Thoracic aorta (tissue), 2 donors: Measurements from ENCODE around the gene ACVR1B. TPM values are rescaled to one million over a fixed set of nuclear protein-coding genes. Genes with fewer than 3 reads are reported as not detected.

ENCODE experiments used
- ATAC-seq: fragments of 150-250 bp; one replicate; pipeline ENCODE4 v1.8.0; 2017; ENCODE audit warnings: low read depth; ENCODE audit not compliant: insufficient number of reproducible peaks, low FRiP score
- DNase-seq: peaks from one replicate; pipeline ENCODE4 v3.0.0-alpha.2; 2020; ENCODE audit warnings: low spot score
- H3K27ac ChIP-seq, 2 donors: fragments of 200-600 bp; sonication (generic); 1 replicate in 1 of 2; 2 replicates in 1 of 2; pipeline ENCODE4 v1.5.1; 2016; ENCODE audit warnings: mild to moderate bottlenecking in 2 of 2, moderate library complexity in 2 of 2
- H3K27me3 ChIP-seq: fragments of 200-600 bp; sonication (generic); replicated peaks from 2 replicates; pipeline ENCODE4 v1.6.0; 2016; ENCODE audit warnings: mild to moderate bottlenecking; ENCODE audit not compliant: insufficient read depth
- H3K36me3 ChIP-seq: fragments of 200-600 bp; sonication (generic); one replicate; pipeline ENCODE4 v1.5.1; 2016
- H3K4me1 ChIP-seq, 2 donors: fragments of 200-600 bp; sonication (generic); 1 replicate in 1 of 2; 2 replicates in 1 of 2; pipeline versions ENCODE4 v1.5.1 to v1.6.0; 2016; ENCODE audit warnings: low read depth in 2 of 2, mild to moderate bottlenecking in 1 of 2; ENCODE audit not compliant: control insufficient read depth in 1 of 2
- H3K4me3 ChIP-seq: fragments of 200-600 bp; sonication (generic); 2 replicates; pipeline ENCODE4 v1.5.1; 2016; ENCODE audit warnings: mild to moderate bottlenecking
- H3K9me3 ChIP-seq: fragments of 200-600 bp; sonication (generic); 2 replicates; pipeline ENCODE4 v1.5.1; 2016
- total RNA-seq, 2 donors: library from RNA; depleted of rRNA; stranded (reverse); fragments of >200 nt; gene quantifications; one replicate each; pipeline versions ENCODE4 v1.1.0 to v1.2.3, GENCODE V29; 2016
- TF ChIP-seq, protein P1 (sequence below): fragments of 200-600 bp; sonication (generic); IDR thresholded peaks from one replicate; pipeline ENCODE4 v1.5.1; 2019; ENCODE audit warnings: antibody characterized with exemption

Gene ACVR1B
- total RNA-seq, 2 donors from 2014 or later, result 9.9 to 24.4 TPM

DNA sequence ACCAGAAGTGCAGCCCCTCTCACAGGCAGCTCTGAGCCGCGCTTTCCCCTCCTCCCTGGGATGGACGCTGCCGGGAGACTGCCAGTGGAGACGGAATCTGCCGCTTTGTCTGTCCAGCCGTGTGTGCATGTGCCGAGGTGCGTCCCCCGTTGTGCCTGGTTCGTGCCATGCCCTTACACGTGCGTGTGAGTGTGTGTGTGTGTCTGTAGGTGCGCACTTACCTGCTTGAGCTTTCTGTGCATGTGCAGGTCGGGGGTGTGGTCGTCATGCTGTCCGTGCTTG lies 43.0 kb downstream of the ACVR1B start:
- DNase-seq (no peak), ATAC-seq (no peak)
- Histone ChIP-seq H3K27ac (no peak overlapping the region), H3K27me3 (no peaks in the 10 kb centered on the region), H3K9me3 (no peaks in the 10 kb centered on the region), H3K4me1 (no peaks in the 10 kb centered on the region), H3K36me3 (peaks cover 26% of the 10 kb centered on the region), H3K4me3 (no peak overlapping the region)
- TF ChIP-seq, protein P1, sequence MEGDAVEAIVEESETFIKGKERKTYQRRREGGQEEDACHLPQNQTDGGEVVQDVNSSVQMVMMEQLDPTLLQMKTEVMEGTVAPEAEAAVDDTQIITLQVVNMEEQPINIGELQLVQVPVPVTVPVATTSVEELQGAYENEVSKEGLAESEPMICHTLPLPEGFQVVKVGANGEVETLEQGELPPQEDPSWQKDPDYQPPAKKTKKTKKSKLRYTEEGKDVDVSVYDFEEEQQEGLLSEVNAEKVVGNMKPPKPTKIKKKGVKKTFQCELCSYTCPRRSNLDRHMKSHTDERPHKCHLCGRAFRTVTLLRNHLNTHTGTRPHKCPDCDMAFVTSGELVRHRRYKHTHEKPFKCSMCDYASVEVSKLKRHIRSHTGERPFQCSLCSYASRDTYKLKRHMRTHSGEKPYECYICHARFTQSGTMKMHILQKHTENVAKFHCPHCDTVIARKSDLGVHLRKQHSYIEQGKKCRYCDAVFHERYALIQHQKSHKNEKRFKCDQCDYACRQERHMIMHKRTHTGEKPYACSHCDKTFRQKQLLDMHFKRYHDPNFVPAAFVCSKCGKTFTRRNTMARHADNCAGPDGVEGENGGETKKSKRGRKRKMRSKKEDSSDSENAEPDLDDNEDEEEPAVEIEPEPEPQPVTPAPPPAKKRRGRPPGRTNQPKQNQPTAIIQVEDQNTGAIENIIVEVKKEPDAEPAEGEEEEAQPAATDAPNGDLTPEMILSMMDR, result no peak

DNA sequence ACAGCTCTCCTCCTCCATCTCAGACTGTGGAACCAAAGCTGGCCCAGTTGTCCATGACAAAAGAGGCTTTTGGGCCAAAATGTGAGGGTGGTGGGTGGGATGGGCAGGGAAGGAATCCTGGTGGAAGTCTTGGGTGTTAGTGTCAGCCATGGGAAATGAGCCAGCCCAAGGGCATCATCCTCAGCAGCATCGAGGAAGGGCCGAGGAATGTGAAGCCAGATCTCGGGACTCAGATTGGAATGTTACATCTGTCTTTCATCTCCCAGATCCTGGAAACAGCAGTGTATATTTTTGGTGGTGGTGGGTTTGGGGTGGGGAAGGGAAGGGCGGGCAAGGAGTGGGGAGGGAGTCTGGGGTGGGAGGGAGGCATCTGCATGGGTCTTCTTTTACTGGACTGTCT lies 43.5 kb downstream of the ACVR1B start:
- no peak for DNase-seq
- Histone ChIP-seq H3K4me3 (no peak overlapping the region), H3K36me3 (peaks cover 26% of the 10 kb centered on the region), H3K9me3 (no peaks in the 10 kb centered on the region), H3K27ac (no peak overlapping the region), H3K27me3 (no peaks in the 10 kb centered on the region), H3K4me1 (no peaks in the 10 kb centered on the region)
- TF ChIP-seq, protein P1, result no peak
- ATAC-seq, result no peak

DNA sequence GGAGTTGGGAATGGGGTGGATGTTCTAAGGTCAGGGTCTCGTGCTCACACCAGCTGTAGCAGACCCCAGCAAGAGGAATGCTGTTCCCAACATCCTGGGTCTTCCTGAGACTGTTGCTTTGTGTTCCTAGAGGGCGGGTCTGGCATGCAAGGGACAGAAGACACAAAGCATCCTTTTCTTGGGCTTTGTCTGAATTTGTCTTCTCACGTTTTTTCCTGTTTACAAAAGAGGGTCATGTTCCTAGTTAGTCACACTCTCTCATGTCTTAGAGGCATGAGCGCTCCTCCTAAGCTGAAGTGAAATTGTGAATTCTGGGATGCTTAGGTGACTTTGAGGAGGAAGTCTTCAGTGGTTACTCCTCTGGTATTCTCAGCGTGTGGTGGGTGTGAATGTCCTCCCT lies 45.6 kb downstream of the ACVR1B start:
- H3K27me3 ChIP-seq, result no peaks in the 10 kb centered on the region
- no peak for DNase-seq
- H3K9me3 ChIP-seq, result no peaks in the 10 kb centered on the region
- H3K27ac ChIP-seq, result no peak overlapping the region
- H3K4me1 ChIP-seq, result no peaks in the 10 kb centered on the region
- no peak for ATAC-seq
- no peak overlapping the region for H3K4me3 ChIP-seq
- peaks cover 13% of the 10 kb centered on the region for H3K36me3 ChIP-seq
- TF ChIP-seq, protein P1, result no peak

DNA sequence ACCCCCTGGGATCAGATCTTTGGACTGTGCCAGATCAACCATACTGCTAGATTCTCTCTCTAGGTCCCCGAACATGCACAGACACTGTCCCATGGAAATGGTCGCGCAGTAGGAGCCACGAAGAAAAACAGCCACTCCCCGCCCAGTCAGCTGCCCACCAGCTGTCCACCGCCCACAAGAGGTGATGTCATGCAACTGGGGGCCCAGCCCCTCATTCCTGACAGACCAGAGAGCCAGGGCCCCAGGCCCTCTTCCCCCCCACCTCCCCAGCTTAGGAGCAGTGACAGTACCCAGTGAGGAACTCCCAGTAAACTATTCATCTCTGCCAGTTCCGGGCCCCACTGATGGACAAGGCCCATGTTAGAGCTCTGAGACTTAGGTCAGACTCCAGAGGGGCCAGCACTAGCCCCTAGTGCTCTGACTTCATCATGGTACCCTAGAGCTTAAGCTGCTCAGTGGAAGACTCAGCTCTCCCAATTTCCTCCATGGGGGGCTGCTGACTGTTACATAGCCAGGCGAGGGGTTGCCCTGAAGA lies 51.6 kb downstream of the ACVR1B start:
- no peak overlapping the region for H3K27ac ChIP-seq
- TF ChIP-seq, protein P1, result no peak
- no peak overlapping the region for H3K4me3 ChIP-seq
- H3K9me3 ChIP-seq, result no peaks in the 10 kb centered on the region
- H3K27me3 ChIP-seq, result no peaks in the 10 kb centered on the region
- no peaks in the 10 kb centered on the region for H3K36me3 ChIP-seq
- ATAC-seq, result no peak
- no peak for DNase-seq
- H3K4me1 ChIP-seq, result peaks cover 2 to 11% of the 10 kb centered on the region in 2 donors

DNA sequence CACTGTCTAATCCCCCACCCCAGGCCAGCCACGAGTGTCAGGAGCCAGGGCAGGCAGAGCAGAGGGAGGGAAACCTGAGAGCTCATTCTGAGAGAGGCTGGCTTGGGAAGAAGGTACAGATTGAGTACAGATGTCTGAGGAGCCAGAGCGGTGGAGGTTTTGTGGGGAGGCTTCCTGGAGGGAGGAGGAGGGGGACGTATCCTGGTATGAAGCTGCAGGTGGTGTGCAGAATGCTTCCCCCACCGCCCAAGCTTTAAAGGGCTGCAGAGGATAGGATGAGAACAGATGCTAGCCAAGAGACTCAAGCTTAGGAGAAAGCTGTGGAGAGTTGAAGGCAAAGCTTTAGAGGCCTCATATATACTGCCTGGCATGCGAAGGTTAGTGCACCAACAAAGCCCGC lies 52.1 kb downstream of the ACVR1B start:
- H3K27ac ChIP-seq, result no peak overlapping the region
- ATAC-seq (no peak), DNase-seq (no peak)
- no peaks in the 10 kb centered on the region for H3K27me3 ChIP-seq
- peaks cover 2 to 12% of the 10 kb centered on the region in 2 donors for H3K4me1 ChIP-seq
- no peaks in the 10 kb centered on the region for H3K9me3 ChIP-seq
- no peaks in the 10 kb centered on the region for H3K36me3 ChIP-seq
- H3K4me3 ChIP-seq, result no peak overlapping the region
- TF ChIP-seq, protein P1, result no peak
